Peyer's patch (tissue), 4 donors: Measurements from ENCODE around the gene THAP2.
A peak's percentile ranks its signal among the peaks of the same experiment; 100 is the strongest.

ENCODE experiments used
- POLR2A ChIP-seq, 2 donors: fragments of 450-650 bp; IDR thresholded peaks; one replicate each; pipeline ENCODE4 v1.5.1; 2017; ENCODE audit warnings: antibody characterized with exemption in 2 of 2, mild to moderate bottlenecking in 2 of 2, moderate library complexity in 2 of 2
- TF ChIP-seq, protein P1 (sequence below), 6 experiments: fragments of 450-650 bp in 4 of 6; fragments of 200-600 bp in 2 of 6; sonication (generic) in 1 of 6; IDR thresholded peaks; one replicate each; pipeline ENCODE4 v1.5.1; 2017 to 2019; ENCODE audit warnings: antibody characterized with exemption in 6 of 6, mild to moderate bottlenecking in 3 of 6, moderate library complexity in 1 of 6

DNA sequence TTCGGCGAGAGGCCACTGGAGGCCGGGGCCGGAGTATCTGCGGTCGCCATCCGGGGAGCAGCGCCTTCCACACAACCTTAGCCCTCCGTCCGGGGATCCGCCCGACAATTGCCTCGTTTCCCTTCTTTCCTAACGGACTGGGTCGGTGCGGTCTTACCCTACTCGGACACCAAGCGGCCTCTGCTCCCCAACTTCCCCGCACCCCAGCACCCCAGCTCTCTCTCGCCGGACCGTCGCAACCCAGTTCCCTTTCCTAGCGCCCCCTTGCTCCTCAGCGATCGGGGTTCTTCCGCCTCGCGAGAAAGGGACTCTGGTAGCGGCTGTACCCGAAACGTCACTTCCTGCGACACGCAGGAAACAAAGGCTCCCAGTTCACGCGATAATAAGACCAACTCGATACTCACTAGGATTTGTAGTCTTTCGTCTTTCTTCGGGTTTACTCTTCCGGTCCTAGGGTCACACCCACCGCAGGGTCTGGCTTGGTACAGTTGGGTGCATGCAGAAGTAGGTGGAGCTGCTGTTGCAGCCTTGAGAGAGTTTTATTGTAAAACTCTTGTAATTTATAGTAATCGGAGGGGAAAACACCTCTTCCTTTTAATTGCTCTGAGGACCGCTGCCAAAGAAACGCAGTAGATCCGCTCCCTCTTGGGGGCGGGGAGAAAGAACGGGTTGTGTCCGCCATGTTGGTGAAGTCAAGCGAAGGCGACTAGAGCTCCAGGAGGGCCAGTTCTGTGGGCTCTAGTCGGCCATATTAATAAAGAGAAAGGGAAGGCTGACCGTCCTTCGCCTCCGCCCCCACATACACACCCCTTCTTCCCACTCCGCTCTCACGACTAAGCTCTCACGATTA, at the start of gene THAP2, which contains the start of gene ZFC3H1:
- TF ChIP-seq, protein P1, sequence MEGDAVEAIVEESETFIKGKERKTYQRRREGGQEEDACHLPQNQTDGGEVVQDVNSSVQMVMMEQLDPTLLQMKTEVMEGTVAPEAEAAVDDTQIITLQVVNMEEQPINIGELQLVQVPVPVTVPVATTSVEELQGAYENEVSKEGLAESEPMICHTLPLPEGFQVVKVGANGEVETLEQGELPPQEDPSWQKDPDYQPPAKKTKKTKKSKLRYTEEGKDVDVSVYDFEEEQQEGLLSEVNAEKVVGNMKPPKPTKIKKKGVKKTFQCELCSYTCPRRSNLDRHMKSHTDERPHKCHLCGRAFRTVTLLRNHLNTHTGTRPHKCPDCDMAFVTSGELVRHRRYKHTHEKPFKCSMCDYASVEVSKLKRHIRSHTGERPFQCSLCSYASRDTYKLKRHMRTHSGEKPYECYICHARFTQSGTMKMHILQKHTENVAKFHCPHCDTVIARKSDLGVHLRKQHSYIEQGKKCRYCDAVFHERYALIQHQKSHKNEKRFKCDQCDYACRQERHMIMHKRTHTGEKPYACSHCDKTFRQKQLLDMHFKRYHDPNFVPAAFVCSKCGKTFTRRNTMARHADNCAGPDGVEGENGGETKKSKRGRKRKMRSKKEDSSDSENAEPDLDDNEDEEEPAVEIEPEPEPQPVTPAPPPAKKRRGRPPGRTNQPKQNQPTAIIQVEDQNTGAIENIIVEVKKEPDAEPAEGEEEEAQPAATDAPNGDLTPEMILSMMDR (IDR thresholded peaks at IDR 0.05), result no peak
- TF ChIP-seq POLR2A (IDR thresholded peaks at IDR 0.05), result peak; percentile 95 to 98
